ENCODE data around the gene SESN2. TPM values are rescaled to one million over a fixed set of nuclear protein-coding genes. Genes with fewer than 3 reads are reported as not detected.
A peak's percentile ranks its signal among the peaks of the same experiment; 100 is the strongest.

The SESN2 gene, protein sequence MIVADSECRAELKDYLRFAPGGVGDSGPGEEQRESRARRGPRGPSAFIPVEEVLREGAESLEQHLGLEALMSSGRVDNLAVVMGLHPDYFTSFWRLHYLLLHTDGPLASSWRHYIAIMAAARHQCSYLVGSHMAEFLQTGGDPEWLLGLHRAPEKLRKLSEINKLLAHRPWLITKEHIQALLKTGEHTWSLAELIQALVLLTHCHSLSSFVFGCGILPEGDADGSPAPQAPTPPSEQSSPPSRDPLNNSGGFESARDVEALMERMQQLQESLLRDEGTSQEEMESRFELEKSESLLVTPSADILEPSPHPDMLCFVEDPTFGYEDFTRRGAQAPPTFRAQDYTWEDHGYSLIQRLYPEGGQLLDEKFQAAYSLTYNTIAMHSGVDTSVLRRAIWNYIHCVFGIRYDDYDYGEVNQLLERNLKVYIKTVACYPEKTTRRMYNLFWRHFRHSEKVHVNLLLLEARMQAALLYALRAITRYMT
- total RNA-seq (2021) (10.3 and 12.2 TPM in 2 replicates), Bru-seq, nascent RNA (percentile 91 among the genes with signal in this experiment), BruChase-seq, experiment 1, labeled RNA remaining after a 2-hour chase (percentile 75 among the genes with signal in this experiment), BruChase-seq, experiment 2, labeled RNA remaining after a 6-hour chase (percentile 74 among the genes with signal in this experiment)
- long read RNA-seq, transcript SESN2-201 (10 exons, 3,453 nt): major isoform, 6 of 13 reads
- long read RNA-seq, partial matches to known transcripts: 1 of 13 reads
- long read RNA-seq, other reads (novel, unspliced or antisense): 6 of 13 reads

- Histone ChIP-seq H3K4me2 (peak within 1 kb of the TSS; percentile 95), H4K20me1 (ENCODE audit: insufficient read depth) (peaks cover 43% of the 10 kb centered on the region), H3K27me3 (ENCODE audit: insufficient read depth, low read depth) (no peaks in the 10 kb centered on the region), H3F3A (ENCODE audit: insufficient read depth, low read depth) (peaks cover 7% of the 10 kb centered on the region; the same call in 1 of the 2 replicates), H3K27ac (peak within 1 kb of the TSS; percentile 91), H3K9me2 (ENCODE audit: insufficient read depth) (no peaks in the 10 kb centered on the region), H3K4me1 (replicated peaks; ENCODE audit: insufficient read depth) (peaks cover 16% of the 10 kb centered on the region; the same call in 1 of the 2 replicates), H3K9me3 (ENCODE audit: insufficient read depth, low read depth) (no peaks in the 10 kb centered on the region), H3K79me2 (ENCODE audit: low read depth) (peaks cover 47% of the 10 kb centered on the region), H3K36me3 (ENCODE audit: low read depth) (peaks cover 8% of the 10 kb centered on the region; the same call in 1 of the 2 replicates), H3K4me3 (peak within 1 kb of the TSS; percentile 88), H2AFZ (peak within 1 kb of the TSS; percentile 63)
- intact Hi-C loops (cut with micrococcal nuclease; ENCODE audit: unreplicated experiment): no loop called here
- no peak for TF ChIP-seq EZH2 (IDR thresholded peaks at IDR 0.05; ENCODE audit: low read depth)
- TF ChIP-seq, protein P1, sequence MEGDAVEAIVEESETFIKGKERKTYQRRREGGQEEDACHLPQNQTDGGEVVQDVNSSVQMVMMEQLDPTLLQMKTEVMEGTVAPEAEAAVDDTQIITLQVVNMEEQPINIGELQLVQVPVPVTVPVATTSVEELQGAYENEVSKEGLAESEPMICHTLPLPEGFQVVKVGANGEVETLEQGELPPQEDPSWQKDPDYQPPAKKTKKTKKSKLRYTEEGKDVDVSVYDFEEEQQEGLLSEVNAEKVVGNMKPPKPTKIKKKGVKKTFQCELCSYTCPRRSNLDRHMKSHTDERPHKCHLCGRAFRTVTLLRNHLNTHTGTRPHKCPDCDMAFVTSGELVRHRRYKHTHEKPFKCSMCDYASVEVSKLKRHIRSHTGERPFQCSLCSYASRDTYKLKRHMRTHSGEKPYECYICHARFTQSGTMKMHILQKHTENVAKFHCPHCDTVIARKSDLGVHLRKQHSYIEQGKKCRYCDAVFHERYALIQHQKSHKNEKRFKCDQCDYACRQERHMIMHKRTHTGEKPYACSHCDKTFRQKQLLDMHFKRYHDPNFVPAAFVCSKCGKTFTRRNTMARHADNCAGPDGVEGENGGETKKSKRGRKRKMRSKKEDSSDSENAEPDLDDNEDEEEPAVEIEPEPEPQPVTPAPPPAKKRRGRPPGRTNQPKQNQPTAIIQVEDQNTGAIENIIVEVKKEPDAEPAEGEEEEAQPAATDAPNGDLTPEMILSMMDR (conservative IDR thresholded peaks at IDR 0.05): no peak
- peak; percentile 95 to 99 for DNase-seq
- CTCF ChIA-PET: interaction anchor here (1.1 kb wide), 1 partner anchor 11 kb away, joined by 3 read pairs; no protein-coding TSS in a partner anchor
- TSS peak; percentile 36 for BruUV-seq (replicated peaks)
- POLR2A ChIA-PET (ENCODE audit: unreplicated experiment): no interaction called here
Measured at GRCh38 chr1:28259252-28259933, at the start of gene SESN2. SESN2 (plus strand) TSS chr1:28259518; CDS start chr1:28259848, 330 bp downstream.

DNA sequence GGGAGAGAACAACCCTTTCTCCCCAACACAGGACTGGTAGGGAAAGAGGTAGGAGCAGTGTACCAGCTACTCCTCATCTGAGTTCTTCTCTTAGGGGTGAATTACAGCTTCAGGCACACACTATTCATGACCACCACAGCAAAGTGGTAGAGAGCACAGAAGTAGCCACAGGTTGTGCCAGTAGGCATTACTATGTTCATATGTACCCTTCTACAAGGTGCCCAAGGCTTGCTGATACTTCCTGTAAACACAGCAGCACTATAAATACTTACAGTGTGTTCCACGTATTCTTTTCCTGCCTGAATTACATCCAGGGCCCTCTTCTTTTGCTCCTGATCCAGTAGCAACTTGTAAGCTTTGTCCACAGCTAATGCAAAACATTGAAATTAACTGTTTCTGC lies 49.6 kb upstream of the SESN2 start:
- H3F3A ChIP-seq (ENCODE audit: insufficient read depth, low read depth): no peaks in the 10 kb centered on the region; the same call in 1 of the 2 replicates
- H3K27ac ChIP-seq: no peak overlapping the region
- H3K9me2 ChIP-seq (ENCODE audit: insufficient read depth): no peaks in the 10 kb centered on the region
- H2AFZ ChIP-seq: no peak overlapping the region
- no peaks in the 10 kb centered on the region; the same call in 1 of the 2 replicates for H3K36me3 ChIP-seq (ENCODE audit: low read depth)
- H4K20me1 ChIP-seq (ENCODE audit: insufficient read depth): no peaks in the 10 kb centered on the region
- TF ChIP-seq EZH2 (IDR thresholded peaks at IDR 0.05; ENCODE audit: low read depth): no peak
- TF ChIP-seq, protein P1 (conservative IDR thresholded peaks at IDR 0.05): no peak
- intact Hi-C loops (cut with micrococcal nuclease; ENCODE audit: unreplicated experiment): loop anchor here (1.0 to 10.0 kb wide), 3 partner anchors 118 to 351 kb away; no protein-coding TSS in a partner anchor
- H3K4me3 ChIP-seq: no peak overlapping the region
- ChIA-PET POLR2A (ENCODE audit: unreplicated experiment) (no interaction called here), CTCF (interaction anchor here (0.6 kb wide), 1 partner anchor 158 kb away, joined by 4 read pairs; no protein-coding TSS in a partner anchor)
- DNase-seq: no peak
- H3K4me1 ChIP-seq (replicated peaks; ENCODE audit: insufficient read depth): no peaks in the 10 kb centered on the region
- no peak overlapping the region for H3K4me2 ChIP-seq
- no TSS peak for BruUV-seq (replicated peaks)
- no peaks in the 10 kb centered on the region for H3K27me3 ChIP-seq (ENCODE audit: insufficient read depth, low read depth)
- no peaks in the 10 kb centered on the region for H3K9me3 ChIP-seq (ENCODE audit: insufficient read depth, low read depth)
- H3K79me2 ChIP-seq (ENCODE audit: low read depth): no peaks in the 10 kb centered on the region; the same call in 1 of the 2 replicates

DNA sequence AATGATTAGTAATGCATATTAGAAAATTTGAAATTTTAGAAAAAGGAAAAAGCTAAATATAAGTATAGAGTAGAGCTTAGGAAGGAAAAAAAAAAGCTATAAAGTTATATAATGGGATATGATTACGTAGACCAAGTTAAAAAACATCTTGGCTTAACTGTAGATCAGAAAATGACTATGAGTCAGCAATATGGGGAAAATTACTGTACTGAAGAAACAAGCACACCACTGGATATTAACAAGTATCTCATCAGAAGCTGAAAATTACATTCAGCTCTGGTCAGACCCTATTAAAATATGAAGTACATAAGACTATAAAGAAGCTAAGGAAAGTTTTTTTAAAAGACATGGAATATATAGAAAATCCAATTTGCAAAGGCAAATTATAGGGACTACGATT lies 46.0 kb upstream of the SESN2 start:
- H4K20me1 ChIP-seq (ENCODE audit: insufficient read depth): no peaks in the 10 kb centered on the region
- CTCF ChIA-PET: no interaction called here
- no peaks in the 10 kb centered on the region for H3K4me1 ChIP-seq (replicated peaks; ENCODE audit: insufficient read depth)
- no peak overlapping the region for H3K4me3 ChIP-seq
- no peak for TF ChIP-seq EZH2 (IDR thresholded peaks at IDR 0.05; ENCODE audit: low read depth)
- TF ChIP-seq, protein P1 (conservative IDR thresholded peaks at IDR 0.05): no peak
- H3K4me2 ChIP-seq: no peak overlapping the region
- no peaks in the 10 kb centered on the region for H3K27me3 ChIP-seq (ENCODE audit: insufficient read depth, low read depth)
- POLR2A ChIA-PET (ENCODE audit: unreplicated experiment): no interaction called here
- no TSS peak for BruUV-seq (replicated peaks)
- no peak overlapping the region for H2AFZ ChIP-seq
- H3K79me2 ChIP-seq (ENCODE audit: low read depth): no peaks in the 10 kb centered on the region; the same call in 1 of the 2 replicates
- no peaks in the 10 kb centered on the region for H3K9me2 ChIP-seq (ENCODE audit: insufficient read depth)
- no peaks in the 10 kb centered on the region; the same call in 1 of the 2 replicates for H3F3A ChIP-seq (ENCODE audit: insufficient read depth, low read depth)
- H3K27ac ChIP-seq: no peak overlapping the region
- H3K9me3 ChIP-seq (ENCODE audit: insufficient read depth, low read depth): no peaks in the 10 kb centered on the region
- no peak for DNase-seq
- no peaks in the 10 kb centered on the region; the same call in 1 of the 2 replicates for H3K36me3 ChIP-seq (ENCODE audit: low read depth)
- intact Hi-C loops (cut with micrococcal nuclease; ENCODE audit: unreplicated experiment): no loop called here
